ENCODE results near the gene SLC8A3.

Gene SLC8A3

GRCh38 chr14:70022771-70023445, 165.8 kb downstream of the SLC8A3 start:
- no peak for DNase-seq (ENCODE audit: low spot score)

GRCh38 chr14:70021548-70022220, 167.1 kb downstream of the SLC8A3 start:
- DNase-seq (ENCODE audit: low spot score): no peak

- DNase-seq (ENCODE audit: low spot score): no peak
Observed at GRCh38 chr14:70020352-70021170, 168.2 kb downstream of the SLC8A3 start.

- DNase-seq (ENCODE audit: low spot score): no peak
Observed at GRCh38 chr14:70019695-70020094, 169.1 kb downstream of the SLC8A3 start.

GRCh38 chr14:70018713-70019211, 170.0 kb downstream of the SLC8A3 start:
- DNase-seq (ENCODE audit: low spot score): peak; percentile 44

GRCh38 chr14:70018230-70018629, 170.5 kb downstream of the SLC8A3 start:
- no peak for DNase-seq (ENCODE audit: low spot score)

- DNase-seq (ENCODE audit: low spot score): no peak
Observed at GRCh38 chr14:70014406-70015095, 174.2 kb downstream of the SLC8A3 start.

- no peak for DNase-seq (ENCODE audit: low spot score)
Observed at GRCh38 chr14:70013271-70013873, 175.4 kb downstream of the SLC8A3 start.

GRCh38 chr14:70011708-70012107, 177.0 kb downstream of the SLC8A3 start:
- no peak for DNase-seq (ENCODE audit: low spot score)

GRCh38 chr14:70011098-70011497, 177.7 kb downstream of the SLC8A3 start:
- DNase-seq (ENCODE audit: low spot score): no peak

GRCh38 chr14:70009961-70010360, 178.8 kb downstream of the SLC8A3 start:
- DNase-seq (ENCODE audit: low spot score): no peak

- no peak for DNase-seq (ENCODE audit: low spot score)
Observed at GRCh38 chr14:70008284-70009262, 180.2 kb downstream of the SLC8A3 start.

GRCh38 chr14:70006699-70007098, 182.1 kb downstream of the SLC8A3 start:
- DNase-seq (ENCODE audit: low spot score): no peak

- DNase-seq (ENCODE audit: low spot score): no peak
Observed at GRCh38 chr14:70005281-70005805, 183.4 kb downstream of the SLC8A3 start.

GRCh38 chr14:70004791-70005190, 184.0 kb downstream of the SLC8A3 start:
- DNase-seq (ENCODE audit: low spot score): no peak

- DNase-seq (ENCODE audit: low spot score): no peak
Observed at GRCh38 chr14:70002589-70003346, 186.0 kb downstream of the SLC8A3 start.

GRCh38 chr14:70000601-70001000, 188.2 kb downstream of the SLC8A3 start:
- DNase-seq (ENCODE audit: low spot score): no peak

- peak; percentile 59 for DNase-seq (ENCODE audit: low spot score)
Observed at GRCh38 chr14:69999261-69999674, 189.5 kb downstream of the SLC8A3 start.

- peak; percentile 26 for DNase-seq (ENCODE audit: low spot score)
Observed at GRCh38 chr14:69997849-69998248, 190.9 kb downstream of the SLC8A3 start.
